ENCODE data around the gene CELF2. TPM values are rescaled to one million over a fixed set of nuclear protein-coding genes. Genes with fewer than 3 reads are reported as not detected.

The CELF2 gene
- total RNA-seq, 1 experiment from 2014 or later = not detected

DNA sequence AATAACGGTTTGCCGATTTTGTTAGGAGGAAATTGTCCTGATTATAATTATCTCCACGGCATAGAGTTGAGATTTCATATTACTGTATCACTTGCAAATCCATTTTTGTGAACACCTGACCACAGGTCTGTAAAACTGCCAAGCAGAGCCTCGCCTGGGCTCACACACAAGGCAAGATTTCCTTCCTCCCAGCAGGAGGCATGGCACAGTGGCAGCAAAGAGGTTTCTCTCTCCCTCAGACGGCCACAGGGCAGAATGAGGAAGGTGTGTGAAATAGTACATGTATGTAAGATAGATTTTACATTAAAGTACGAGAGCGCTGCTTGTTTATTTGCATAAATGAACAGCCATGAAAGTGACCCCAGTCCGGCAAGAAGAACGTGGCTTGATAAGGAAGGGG, 130.1 kb downstream of the CELF2 start:
- intact Hi-C loops (cut with micrococcal nuclease; ENCODE audit: unreplicated experiment) = no loop called here
- BruUV-seq (replicated peaks) = no TSS peak
- Histone ChIP-seq H3K9me3 (ENCODE audit: low read depth, low read length, poor library complexity, severe bottlenecking) (no peaks in the 10 kb centered on the region), H3K27ac (ENCODE audit: low read depth, low read length, poor library complexity, severe bottlenecking) (no peak overlapping the region), H3K27me3 (replicated peaks; ENCODE audit: insufficient read depth, low read depth, low read length, poor library complexity) (peaks cover 43% of the 10 kb centered on the region), H3K4me1 (ENCODE audit: insufficient read depth, low read length, poor library complexity, severe bottlenecking) (no peaks in the 10 kb centered on the region), H3K36me3 (ENCODE audit: insufficient read depth, low read length, poor library complexity, severe bottlenecking) (no peaks in the 10 kb centered on the region), H3K4me3 (ENCODE audit: low read depth, low read length, poor library complexity, severe bottlenecking) (no peak overlapping the region)
- POLR2A ChIA-PET (ENCODE audit: low non-redundant PET) = no interaction called here
- CTCF ChIA-PET = no interaction called here
- TF ChIP-seq EZH2 (IDR thresholded peaks at IDR 0.05; ENCODE audit: borderline replicate concordance, low read depth, low read length, poor library complexity, severe bottlenecking) = no peak
- no peak for DNase-seq (ENCODE audit: low spot score)

DNA sequence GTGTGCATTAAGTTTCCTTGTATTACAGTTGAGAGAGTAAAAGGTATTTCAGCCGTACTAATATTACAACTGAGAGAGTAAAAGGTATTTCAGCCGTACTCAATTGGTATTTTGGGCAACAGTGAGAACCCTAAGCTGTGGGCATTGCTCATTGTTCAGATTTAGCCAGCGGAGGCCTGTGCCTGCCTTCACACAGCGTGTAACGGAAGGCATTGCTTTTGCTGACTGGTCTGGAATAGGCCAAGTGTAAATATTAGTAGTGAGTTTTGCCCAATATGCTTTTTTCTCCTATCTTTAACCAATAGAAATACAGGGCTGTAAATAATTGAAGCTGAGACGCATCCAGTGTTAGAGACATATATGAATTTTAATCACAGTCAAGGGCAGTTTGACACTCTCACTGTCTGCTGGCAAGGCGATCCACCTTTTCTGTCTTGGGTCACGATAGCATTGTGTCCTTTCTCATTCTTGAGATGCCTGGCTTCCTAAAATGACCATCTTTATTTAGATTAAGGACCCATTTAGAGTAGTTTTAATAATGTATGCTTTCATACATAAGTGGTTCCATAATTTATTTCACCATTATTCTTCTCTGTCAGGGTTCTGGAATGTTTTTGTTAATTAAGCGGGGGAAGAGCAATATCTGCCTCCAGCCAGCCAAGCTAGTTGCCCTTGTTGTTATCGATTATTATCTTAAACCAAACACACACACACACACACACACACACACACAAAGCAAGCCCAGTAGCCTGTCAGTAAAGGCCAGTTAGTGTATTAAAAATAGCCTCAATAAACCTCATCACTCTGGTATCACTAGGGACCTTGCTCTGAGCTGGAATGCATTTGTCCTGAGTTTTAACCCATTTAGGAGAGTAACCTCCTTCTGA, 130.7 kb downstream of the CELF2 start:
- Histone ChIP-seq H3K36me3 (ENCODE audit: insufficient read depth, low read length, poor library complexity, severe bottlenecking) (no peaks in the 10 kb centered on the region), H3K27me3 (replicated peaks; ENCODE audit: insufficient read depth, low read depth, low read length, poor library complexity) (peaks cover 49% of the 10 kb centered on the region), H3K4me1 (ENCODE audit: insufficient read depth, low read length, poor library complexity, severe bottlenecking) (no peaks in the 10 kb centered on the region), H3K9me3 (ENCODE audit: low read depth, low read length, poor library complexity, severe bottlenecking) (no peaks in the 10 kb centered on the region), H3K27ac (ENCODE audit: low read depth, low read length, poor library complexity, severe bottlenecking) (no peak overlapping the region), H3K4me3 (ENCODE audit: low read depth, low read length, poor library complexity, severe bottlenecking) (no peak overlapping the region)
- no TSS peak for BruUV-seq (replicated peaks)
- ChIA-PET POLR2A (ENCODE audit: low non-redundant PET) (no interaction called here), CTCF (no interaction called here)
- no peak for DNase-seq (ENCODE audit: low spot score)
- intact Hi-C loops (cut with micrococcal nuclease; ENCODE audit: unreplicated experiment) = no loop called here
- no peak for TF ChIP-seq EZH2 (IDR thresholded peaks at IDR 0.05; ENCODE audit: borderline replicate concordance, low read depth, low read length, poor library complexity, severe bottlenecking)
- TF ChIP-seq, protein P1, sequence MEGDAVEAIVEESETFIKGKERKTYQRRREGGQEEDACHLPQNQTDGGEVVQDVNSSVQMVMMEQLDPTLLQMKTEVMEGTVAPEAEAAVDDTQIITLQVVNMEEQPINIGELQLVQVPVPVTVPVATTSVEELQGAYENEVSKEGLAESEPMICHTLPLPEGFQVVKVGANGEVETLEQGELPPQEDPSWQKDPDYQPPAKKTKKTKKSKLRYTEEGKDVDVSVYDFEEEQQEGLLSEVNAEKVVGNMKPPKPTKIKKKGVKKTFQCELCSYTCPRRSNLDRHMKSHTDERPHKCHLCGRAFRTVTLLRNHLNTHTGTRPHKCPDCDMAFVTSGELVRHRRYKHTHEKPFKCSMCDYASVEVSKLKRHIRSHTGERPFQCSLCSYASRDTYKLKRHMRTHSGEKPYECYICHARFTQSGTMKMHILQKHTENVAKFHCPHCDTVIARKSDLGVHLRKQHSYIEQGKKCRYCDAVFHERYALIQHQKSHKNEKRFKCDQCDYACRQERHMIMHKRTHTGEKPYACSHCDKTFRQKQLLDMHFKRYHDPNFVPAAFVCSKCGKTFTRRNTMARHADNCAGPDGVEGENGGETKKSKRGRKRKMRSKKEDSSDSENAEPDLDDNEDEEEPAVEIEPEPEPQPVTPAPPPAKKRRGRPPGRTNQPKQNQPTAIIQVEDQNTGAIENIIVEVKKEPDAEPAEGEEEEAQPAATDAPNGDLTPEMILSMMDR (conservative IDR thresholded peaks at IDR 0.05; ENCODE audit: low read depth, low read length) = no peak

DNA sequence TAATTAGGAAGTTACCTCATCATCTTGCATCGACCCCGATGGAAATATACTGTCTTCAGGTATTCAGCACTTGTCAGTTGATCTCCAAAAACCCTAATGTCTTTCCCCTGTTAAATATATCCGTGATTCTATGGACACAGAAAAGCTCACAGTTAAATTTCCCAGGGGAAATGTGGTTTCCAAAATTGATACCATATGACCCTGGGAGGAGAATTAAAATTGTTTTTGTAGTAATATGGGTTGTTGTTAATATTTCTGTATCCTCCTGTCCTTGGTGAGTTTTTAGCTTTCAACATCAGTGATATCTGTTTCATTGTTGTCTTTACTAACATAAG, 132.1 kb downstream of the CELF2 start:
- intact Hi-C loops (cut with micrococcal nuclease; ENCODE audit: unreplicated experiment) = no loop called here
- no peaks in the 10 kb centered on the region for H3K36me3 ChIP-seq (ENCODE audit: insufficient read depth, low read length, poor library complexity, severe bottlenecking)
- no peaks in the 10 kb centered on the region for H3K9me3 ChIP-seq (ENCODE audit: low read depth, low read length, poor library complexity, severe bottlenecking)
- DNase-seq (ENCODE audit: low spot score) = no peak
- BruUV-seq (replicated peaks) = no TSS peak
- CTCF ChIA-PET = no interaction called here
- no peaks in the 10 kb centered on the region for H3K4me1 ChIP-seq (ENCODE audit: insufficient read depth, low read length, poor library complexity, severe bottlenecking)
- H3K4me3 ChIP-seq (ENCODE audit: low read depth, low read length, poor library complexity, severe bottlenecking) = no peak overlapping the region
- H3K27me3 ChIP-seq (replicated peaks; ENCODE audit: insufficient read depth, low read depth, low read length, poor library complexity) = peaks cover 63% of the 10 kb centered on the region
- TF ChIP-seq, protein P1 (conservative IDR thresholded peaks at IDR 0.05; ENCODE audit: low read depth, low read length) = no peak
- TF ChIP-seq EZH2 (IDR thresholded peaks at IDR 0.05; ENCODE audit: borderline replicate concordance, low read depth, low read length, poor library complexity, severe bottlenecking) = no peak
- POLR2A ChIA-PET (ENCODE audit: low non-redundant PET) = no interaction called here
- no peak overlapping the region for H3K27ac ChIP-seq (ENCODE audit: low read depth, low read length, poor library complexity, severe bottlenecking)
